ENCODE measurements around the gene RSPH9. TPM values are rescaled to one million over a fixed set of nuclear protein-coding genes. Genes with fewer than 3 reads are reported as not detected.
A peak's percentile ranks its signal among the peaks of the same experiment; 100 is the strongest.
"Not testable (repeated sequence)": the region's sequence is repeated elsewhere in the genome, so short reads cannot be mapped to it uniquely, and the experiment has no call there.

Gene RSPH9
- total RNA-seq, 1 donor from 2014 or later = 0.58 TPM

GRCh38 chr6:43687079-43687436 is 42.2 kb downstream of the RSPH9 start:
- no peak for DNase-seq (ENCODE audit: low spot score)

GRCh38 chr6:43687437-43688347 is 42.9 kb downstream of the RSPH9 start, which contains the start of gene MRPS18A:
TSS of gene MRPS18A (minus strand) at chr6:43687791. CDS start at chr6:43687779, 12 bp downstream.
- DNase-seq (ENCODE audit: low spot score) = peak; percentile 84

- no peak for DNase-seq (ENCODE audit: low spot score)
Observed at GRCh38 chr6:43689421-43689820, 44.6 kb downstream of the RSPH9 start.

- DNase-seq (ENCODE audit: low spot score) = peak; percentile 59
Observed at GRCh38 chr6:43695215-43695966, 50.6 kb downstream of the RSPH9 start.

GRCh38 chr6:43695967-43696291 is 51.1 kb downstream of the RSPH9 start:
- DNase-seq (ENCODE audit: low spot score) = no peak

GRCh38 chr6:43697421-43697820 is 52.6 kb downstream of the RSPH9 start:
- no peak for DNase-seq (ENCODE audit: low spot score)

- peak; percentile 70 for DNase-seq (ENCODE audit: low spot score)
Observed at GRCh38 chr6:43698584-43699349, 53.9 kb downstream of the RSPH9 start.

- peak; percentile 81 for DNase-seq (ENCODE audit: low spot score)
Observed at GRCh38 chr6:43699564-43700186, 54.8 kb downstream of the RSPH9 start.

GRCh38 chr6:43700939-43701560 is 56.2 kb downstream of the RSPH9 start:
- DNase-seq (ENCODE audit: low spot score) = not testable (repeated sequence)

- DNase-seq (ENCODE audit: low spot score) = no peak
Observed at GRCh38 chr6:43702171-43702533, 57.3 kb downstream of the RSPH9 start.

GRCh38 chr6:43702534-43703440 is 58.0 kb downstream of the RSPH9 start:
- DNase-seq (ENCODE audit: low spot score) = peak; percentile 88

GRCh38 chr6:43703512-43704429 is 58.9 kb downstream of the RSPH9 start:
- DNase-seq (ENCODE audit: low spot score) = peak; percentile 78

- no peak for DNase-seq (ENCODE audit: low spot score)
Observed at GRCh38 chr6:43705996-43706395, 61.2 kb downstream of the RSPH9 start.

GRCh38 chr6:43706788-43707187 is 62.0 kb downstream of the RSPH9 start:
- no peak for DNase-seq (ENCODE audit: low spot score)

- no peak for DNase-seq (ENCODE audit: low spot score)
Observed at GRCh38 chr6:43707269-43707668, 62.4 kb downstream of the RSPH9 start.

GRCh38 chr6:43707767-43708166 is 62.9 kb downstream of the RSPH9 start:
- DNase-seq (ENCODE audit: low spot score) = no peak

- no peak for DNase-seq (ENCODE audit: low spot score)
Observed at GRCh38 chr6:43708860-43709653, 64.2 kb downstream of the RSPH9 start.

GRCh38 chr6:43709654-43710303 is 64.9 kb downstream of the RSPH9 start:
- no peak for DNase-seq (ENCODE audit: low spot score)

All from mucosa of gallbladder (tissue), 1 donor.